H9 (cell line): Measurements from ENCODE around the gene SIPA1L3. TPM values are rescaled to one million over a fixed set of nuclear protein-coding genes. Genes with fewer than 3 reads are reported as not detected.

Source experiments
- DNase-seq: peaks from one replicate; pipeline ENCODE4 v3.0.0-alpha.2; 2017
- H2AFZ ChIP-seq: one replicate; pipeline ENCODE4 v1.6.1; 2013; ENCODE audit warnings: mild to moderate bottlenecking, low read length, control low read depth, moderate library complexity
- H2AK5ac ChIP-seq: 2 replicates; pipeline ENCODE4 v1.6.1; 2013; ENCODE audit warnings: low read length, control low read depth, mixed read lengths; ENCODE audit not compliant: insufficient read length
- H2BK120ac ChIP-seq: one replicate; pipeline ENCODE4 v1.6.1; 2013; ENCODE audit warnings: low read depth, mild to moderate bottlenecking, low read length, control low read depth, inconsistent platforms; ENCODE audit not compliant: poor library complexity, severe bottlenecking
- H2BK12ac ChIP-seq: 2 replicates; pipeline ENCODE4 v1.6.1; 2013; ENCODE audit warnings: low read length, control low read depth, mixed read lengths, low read depth; ENCODE audit not compliant: insufficient read length
- H2BK15ac ChIP-seq: 2 replicates; pipeline ENCODE4 v1.6.1; 2013; ENCODE audit warnings: low read depth, low read length, control low read depth
- H2BK20ac ChIP-seq: one replicate; pipeline ENCODE4 v1.6.1; 2013; ENCODE audit warnings: low read depth, mild to moderate bottlenecking, low read length, control low read depth, inconsistent platforms; ENCODE audit not compliant: poor library complexity, severe bottlenecking
- H2BK5ac ChIP-seq: 2 replicates; pipeline ENCODE4 v1.6.1; 2013; ENCODE audit warnings: low read length, control low read depth, mixed read lengths; ENCODE audit not compliant: insufficient read length
- H3K14ac ChIP-seq: 2 replicates; pipeline ENCODE4 v1.6.1; 2013; ENCODE audit warnings: low read length, control low read depth; ENCODE audit not compliant: insufficient read depth
- H3K18ac ChIP-seq: 2 replicates; pipeline ENCODE4 v1.6.1; 2013; ENCODE audit warnings: low read depth, mild to moderate bottlenecking, mixed read lengths, low read length, control low read depth; ENCODE audit not compliant: insufficient read length
- H3K23ac ChIP-seq: 2 replicates; pipeline ENCODE4 v1.6.1; 2013; ENCODE audit warnings: low read length, control low read depth, mixed read lengths, low read depth; ENCODE audit not compliant: insufficient read length
- H3K23me2 ChIP-seq: 2 replicates; pipeline ENCODE4 v1.6.1; 2013; ENCODE audit warnings: low read depth, mild to moderate bottlenecking, mixed read lengths, low read length, control low read depth; ENCODE audit not compliant: insufficient read length, poor library complexity, severe bottlenecking
- H3K27ac ChIP-seq: 2 replicates; pipeline ENCODE4 v1.5.1; 2013; ENCODE audit warnings: low read length, control low read depth, mixed read lengths, low read depth; ENCODE audit not compliant: insufficient read length
- H3K27me3 ChIP-seq: 2 replicates; pipeline ENCODE4 v1.6.1; 2013; ENCODE audit warnings: low read length, control low read depth, inconsistent platforms; ENCODE audit not compliant: insufficient read depth
- H3K4ac ChIP-seq: 2 replicates; pipeline ENCODE4 v1.6.1; 2013; ENCODE audit warnings: low read depth, mild to moderate bottlenecking, control low read depth, inconsistent platforms, low read length, moderate library complexity
- H3K4me1 ChIP-seq: 2 replicates; pipeline ENCODE4 v1.6.1; 2013; ENCODE audit warnings: low read length, control low read depth, inconsistent platforms; ENCODE audit not compliant: insufficient read depth
- H3K4me2 ChIP-seq: 2 replicates; pipeline ENCODE4 v1.6.1; 2013; ENCODE audit warnings: low read length, control low read depth, mixed read lengths; ENCODE audit not compliant: insufficient read length, insufficient read depth
- H3K56ac ChIP-seq: 2 replicates; pipeline ENCODE4 v1.6.1; 2013; ENCODE audit warnings: low read depth, mild to moderate bottlenecking, mixed read lengths, low read length, control low read depth; ENCODE audit not compliant: insufficient read length
- H3K79me1 ChIP-seq: 2 replicates; pipeline ENCODE4 v1.6.1; 2013; ENCODE audit warnings: low read depth, mild to moderate bottlenecking, moderate library complexity, low read length, control low read depth, inconsistent platforms; ENCODE audit not compliant: insufficient read depth, poor library complexity, severe bottlenecking
- H3K79me2 ChIP-seq: 2 replicates; pipeline ENCODE4 v1.6.1; 2013; ENCODE audit warnings: low read length, control low read depth, inconsistent platforms; ENCODE audit not compliant: insufficient read depth
- H3K9ac ChIP-seq: 2 replicates; pipeline ENCODE4 v1.6.1; 2013; ENCODE audit warnings: low read length, control low read depth, mixed read lengths; ENCODE audit not compliant: insufficient read length; ENCODE audit errors: extremely low read depth
- H3K9me3 ChIP-seq: one replicate; pipeline ENCODE4 v1.6.1; 2013; ENCODE audit warnings: low read depth, low read length, inconsistent platforms; ENCODE audit not compliant: control insufficient read depth
- H3T11ph ChIP-seq: one replicate; pipeline ENCODE4 v1.6.1; 2013; ENCODE audit warnings: mild to moderate bottlenecking, low read length, control low read depth, inconsistent platforms
- H4K20me1 ChIP-seq: one replicate; pipeline ENCODE4 v1.6.1; 2013; ENCODE audit not compliant: control insufficient read depth, insufficient read length, insufficient read depth
- H4K5ac ChIP-seq: 2 replicates; pipeline ENCODE4 v1.6.1; 2013; ENCODE audit warnings: low read depth, mild to moderate bottlenecking, mixed read lengths, low read length, control low read depth; ENCODE audit not compliant: insufficient read length
- H4K8ac ChIP-seq: replicated peaks from 2 replicates; pipeline ENCODE4 v1.6.1; 2013; ENCODE audit warnings: low read length, control low read depth, mixed read lengths, low read depth; ENCODE audit not compliant: insufficient read length
- H4K91ac ChIP-seq: 2 replicates; pipeline ENCODE4 v1.6.1; 2013; ENCODE audit warnings: low read depth, mild to moderate bottlenecking, moderate library complexity, mixed read lengths, low read length, control low read depth; ENCODE audit not compliant: insufficient read length
- H3K27ac Mint-ChIP-seq, 3 experiments: 2 replicates in 2 of 3; 3 replicates in 1 of 3; pipeline ENCODE4 v1.8.0; 2020 to 2021; ENCODE audit warnings: mixed read lengths in 3 of 3, mild to moderate bottlenecking in 1 of 3, moderate library complexity in 1 of 3
- H3K27me3 Mint-ChIP-seq: 2 replicates; pipeline ENCODE4 v1.8.0; 2021; ENCODE audit warnings: low read depth, mild to moderate bottlenecking, moderate library complexity, mixed read lengths
- H3K36me3 Mint-ChIP-seq, 3 experiments: 2 replicates in 2 of 3; 3 replicates in 1 of 3; pipeline ENCODE4 v1.8.0; 2020 to 2021; ENCODE audit warnings: low read depth in 3 of 3, mixed read lengths in 3 of 3; ENCODE audit not compliant: insufficient read depth in 1 of 3
- H3K4me1 Mint-ChIP-seq, 2 experiments: 2 replicates each; pipeline ENCODE4 v1.8.0; 2020; ENCODE audit warnings: mixed read lengths in 2 of 2
- H3K4me3 Mint-ChIP-seq, 2 experiments: 2 replicates in 1 of 2; 3 replicates in 1 of 2; pipeline ENCODE4 v1.8.0; 2020 to 2021; ENCODE audit warnings: mild to moderate bottlenecking in 2 of 2, mixed read lengths in 2 of 2, moderate library complexity in 1 of 2
- H3K9me3 Mint-ChIP-seq, 2 experiments: 2 replicates in 1 of 2; 3 replicates in 1 of 2; pipeline ENCODE4 v1.8.0; 2020; ENCODE audit warnings: mild to moderate bottlenecking in 2 of 2, mixed read lengths in 2 of 2, moderate library complexity in 1 of 2
- WGBS: extraction: QIAGEN DNeasy Blood & Tissue Kit; methylation state at CpG from one replicate; pipeline ENCODE4 v1.1.7; 2013; ENCODE audit warnings: missing lambda C conversion rate, low lambda C conversion rate, mixed read lengths; ENCODE audit not compliant: insufficient read length; ENCODE audit errors: extremely low coverage; 5-methylcytosine and 5-hydroxymethylcytosine counted together
- total RNA-seq: library from RNA; stranded (reverse); gene quantifications from 2 replicates; pipeline ENCODE4 v1.2.1, GENCODE V29; 2021
- TF ChIP-seq, protein P1 (sequence below): fragments of 200-600 bp; sonication (generic); conservative IDR thresholded peaks from 3 replicates; pipeline ENCODE4 v1.8.0; 2021; ENCODE audit warnings: antibody characterized with exemption, mild to moderate bottlenecking

The SIPA1L3 gene
- total RNA-seq, 1 experiment from 2014 or later: 40.1 TPM

DNA sequence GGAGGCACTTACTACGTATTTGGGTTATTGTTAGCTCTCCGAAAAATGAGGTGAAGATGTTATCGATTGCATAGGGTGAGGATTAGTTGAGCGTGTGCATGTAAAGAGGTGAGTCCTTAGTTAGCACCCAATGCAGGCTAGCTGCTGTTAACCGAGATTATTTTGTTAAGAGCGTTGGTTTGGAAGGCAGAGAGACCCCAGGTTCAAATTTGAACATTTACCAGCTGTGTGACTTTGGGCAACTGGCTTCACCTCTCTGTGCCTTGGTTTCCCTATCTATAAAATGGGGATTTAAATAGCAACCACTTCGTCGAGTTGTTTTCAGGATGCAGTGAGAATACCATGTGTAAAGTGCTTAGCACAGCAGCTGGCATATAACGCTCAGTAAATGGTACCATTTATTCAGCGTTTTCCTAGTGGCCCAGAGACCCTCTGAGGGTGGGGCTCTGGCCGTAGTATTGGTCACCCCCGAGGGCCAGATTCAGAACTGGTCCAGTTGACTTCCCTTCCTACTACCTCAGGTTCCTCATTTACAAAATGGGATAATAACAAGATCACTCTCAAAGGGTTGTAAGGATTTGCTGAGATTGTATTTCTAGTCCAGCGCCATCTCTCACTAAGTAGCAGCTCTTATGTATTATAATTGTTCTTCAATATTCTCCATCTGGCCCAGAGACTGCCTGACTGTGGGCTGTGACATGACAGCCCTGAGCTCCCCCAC, 887 bp downstream of the SIPA1L3 start:
- H3K23me2 ChIP-seq: peaks cover 10% of the 10 kb centered on the region
- Mint-ChIP-seq H3K4me1 (peaks cover 37 to 41% of the 10 kb centered on the region in 2 experiments), H3K9me3 (no peaks in the 10 kb centered on the region; a peak in 1 of 5 replicates), H3K4me3 (peak overlapping the region; percentile 87 to 93), H3K27ac (no peak overlapping the region; a peak in 1 of 7 replicates), H3K36me3 (peaks cover 0 to 6% (median 2%) of the 10 kb centered on the region in 3 experiments; a peak in 4 of 7 replicates), H3K27me3 (no peaks in the 10 kb centered on the region)
- peaks cover 11% of the 10 kb centered on the region; the same call in 1 of the 2 replicates for H3K79me2 ChIP-seq
- H3T11ph ChIP-seq: no peak overlapping the region
- H4K91ac ChIP-seq: no peak overlapping the region
- H3K4me2 ChIP-seq: peak overlapping the region; percentile 93
- no peak overlapping the region for H3K14ac ChIP-seq
- H3K56ac ChIP-seq: no peak overlapping the region
- no peaks in the 10 kb centered on the region for H4K20me1 ChIP-seq
- peaks cover 13% of the 10 kb centered on the region; the same call in 1 of the 2 replicates for H3K4me1 ChIP-seq
- H3K9ac ChIP-seq: peak overlapping the region; percentile 57
- H2BK120ac ChIP-seq: no peak overlapping the region
- H2BK12ac ChIP-seq: no peak overlapping the region
- H3K27me3 ChIP-seq: no peaks in the 10 kb centered on the region
- no peak overlapping the region for H2AFZ ChIP-seq
- H2BK20ac ChIP-seq: no peak overlapping the region
- H3K4ac ChIP-seq: no peak overlapping the region
- no peaks in the 10 kb centered on the region for H3K9me3 ChIP-seq
- no peak for DNase-seq
- no peak overlapping the region for H3K23ac ChIP-seq
- H4K5ac ChIP-seq: no peak overlapping the region
- TF ChIP-seq, protein P1, sequence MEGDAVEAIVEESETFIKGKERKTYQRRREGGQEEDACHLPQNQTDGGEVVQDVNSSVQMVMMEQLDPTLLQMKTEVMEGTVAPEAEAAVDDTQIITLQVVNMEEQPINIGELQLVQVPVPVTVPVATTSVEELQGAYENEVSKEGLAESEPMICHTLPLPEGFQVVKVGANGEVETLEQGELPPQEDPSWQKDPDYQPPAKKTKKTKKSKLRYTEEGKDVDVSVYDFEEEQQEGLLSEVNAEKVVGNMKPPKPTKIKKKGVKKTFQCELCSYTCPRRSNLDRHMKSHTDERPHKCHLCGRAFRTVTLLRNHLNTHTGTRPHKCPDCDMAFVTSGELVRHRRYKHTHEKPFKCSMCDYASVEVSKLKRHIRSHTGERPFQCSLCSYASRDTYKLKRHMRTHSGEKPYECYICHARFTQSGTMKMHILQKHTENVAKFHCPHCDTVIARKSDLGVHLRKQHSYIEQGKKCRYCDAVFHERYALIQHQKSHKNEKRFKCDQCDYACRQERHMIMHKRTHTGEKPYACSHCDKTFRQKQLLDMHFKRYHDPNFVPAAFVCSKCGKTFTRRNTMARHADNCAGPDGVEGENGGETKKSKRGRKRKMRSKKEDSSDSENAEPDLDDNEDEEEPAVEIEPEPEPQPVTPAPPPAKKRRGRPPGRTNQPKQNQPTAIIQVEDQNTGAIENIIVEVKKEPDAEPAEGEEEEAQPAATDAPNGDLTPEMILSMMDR: no peak
- no peak overlapping the region for H4K8ac ChIP-seq
- H2AK5ac ChIP-seq: no peak overlapping the region
- H3K18ac ChIP-seq: no peak overlapping the region
- no CpG with 5 or more reads among the region's 13 CpGs for WGBS
- no peak overlapping the region for H3K27ac ChIP-seq
- H3K79me1 ChIP-seq: no peaks in the 10 kb centered on the region
- H2BK15ac ChIP-seq: no peak overlapping the region
- H2BK5ac ChIP-seq: no peak overlapping the region
